Gastrocnemius medialis (tissue), 4 donors: ENCODE data around the gene MAP2K7. TPM values are rescaled to one million over a fixed set of nuclear protein-coding genes. Genes with fewer than 3 reads are reported as not detected.
"Not testable (repeated sequence)": the region's sequence is repeated elsewhere in the genome, so short reads cannot be mapped to it uniquely, and the experiment has no call there.

Experiments
- ATAC-seq, 2 donors: fragments of 150-250 bp; one replicate each; pipeline ENCODE4 v1.9.1; 2016
- DNase-seq, 2 donors: peaks; one replicate each; pipeline ENCODE4 v3.0.0-alpha.2; 2019
- H3K27ac ChIP-seq, 4 donors: fragments of 200-600 bp; sonication (generic); 1 replicate in 1 of 4; 2 replicates in 3 of 4; pipeline ENCODE4 v1.5.1; 2016 to 2018; ENCODE audit warnings: mild to moderate bottlenecking in 2 of 4, moderate library complexity in 1 of 4
- H3K27me3 ChIP-seq, 3 donors: fragments of 200-600 bp; sonication (generic) in 2 of 3; 1 replicate in 1 of 3; 2 replicates in 2 of 3; pipeline versions ENCODE4 v1.5.1 to v1.6.0; 2016 to 2019; ENCODE audit warnings: mild to moderate bottlenecking in 1 of 3, moderate library complexity in 1 of 3
- H3K36me3 ChIP-seq, 2 donors: fragments of 200-600 bp; sonication (generic) in 1 of 2; one replicate each; pipeline ENCODE4 v1.5.1; 2017 to 2018
- H3K4me1 ChIP-seq, 2 donors: fragments of 200-600 bp; sonication (generic) in 1 of 2; one replicate each; pipeline ENCODE4 v1.5.1; 2016 to 2017; ENCODE audit warnings: mild to moderate bottlenecking in 2 of 2
- H3K4me3 ChIP-seq, 4 donors: fragments of 200-600 bp; sonication (generic) in 3 of 4; 1 replicate in 1 of 4; 2 replicates in 3 of 4; pipeline ENCODE4 v1.5.1; 2016 to 2019; ENCODE audit warnings: mild to moderate bottlenecking in 2 of 4
- H3K9me3 ChIP-seq, 3 donors: fragments of 200-600 bp; sonication (generic) in 2 of 3; 1 replicate in 1 of 3; 2 replicates in 2 of 3; pipeline ENCODE4 v1.5.1; 2016 to 2019
- POLR2A ChIP-seq, 2 donors: fragments of 450-650 bp; IDR thresholded peaks; one replicate each; pipeline ENCODE4 v1.6.1; 2017; ENCODE audit warnings: antibody characterized with exemption in 2 of 2, mild to moderate bottlenecking in 2 of 2, moderate library complexity in 2 of 2
- in situ Hi-C, 4 donors: fragments of 200-750 bp; cut with MboI; loops; one replicate each; pipeline versions ENCODE4 v1.15.0 to v1.8.0; 2017; ENCODE audit warnings: low sequenced_read_pairs in 4 of 4
- intact Hi-C: fragments of 100-400 bp; cut with DNase I; formaldehyde crosslinking; loops from one replicate; pipeline ENCODE4 v1.15.1; 2023; ENCODE audit warnings: low total_unique reads
- total RNA-seq, 4 donors: library from RNA; depleted of rRNA; stranded (reverse); fragments of >200 nt; gene quantifications; one replicate each; pipeline versions ENCODE4 v1.1.0 to v1.2.3, GENCODE V29; 2016
- TF ChIP-seq, protein P1 (sequence below), 5 experiments: fragments of 450-650 bp in 3 of 5; fragments of 200-600 bp in 2 of 5; sonication (generic) in 2 of 5; IDR thresholded peaks in 4 of 5; conservative IDR thresholded peaks in 1 of 5; 1 replicate in 4 of 5; 2 replicates in 1 of 5; pipeline ENCODE4 v1.5.1; 2016 to 2019; ENCODE audit warnings: antibody characterized with exemption in 5 of 5, mild to moderate bottlenecking in 3 of 5, moderate library complexity in 3 of 5

MAP2K7 gene
- total RNA-seq, 4 donors from 2014 or later, result 17.7 to 41.7 (median 32.9) TPM

GRCh38 chr19:7953060-7953459 is 49.4 kb downstream of the MAP2K7 start:
- no peak overlapping the region for H3K27ac ChIP-seq
- H3K27me3 ChIP-seq, result no peaks in the 10 kb centered on the region
- no peaks in the 10 kb centered on the region for H3K9me3 ChIP-seq
- intact Hi-C loops (no loop called here), in situ Hi-C loops (no loop called here)
- H3K4me1 ChIP-seq, result peaks cover 14 to 17% of the 10 kb centered on the region in 2 donors
- H3K36me3 ChIP-seq, result no peaks in the 10 kb centered on the region
- TF ChIP-seq POLR2A (IDR thresholded peaks at IDR 0.05), result no peak
- TF ChIP-seq, protein P1, sequence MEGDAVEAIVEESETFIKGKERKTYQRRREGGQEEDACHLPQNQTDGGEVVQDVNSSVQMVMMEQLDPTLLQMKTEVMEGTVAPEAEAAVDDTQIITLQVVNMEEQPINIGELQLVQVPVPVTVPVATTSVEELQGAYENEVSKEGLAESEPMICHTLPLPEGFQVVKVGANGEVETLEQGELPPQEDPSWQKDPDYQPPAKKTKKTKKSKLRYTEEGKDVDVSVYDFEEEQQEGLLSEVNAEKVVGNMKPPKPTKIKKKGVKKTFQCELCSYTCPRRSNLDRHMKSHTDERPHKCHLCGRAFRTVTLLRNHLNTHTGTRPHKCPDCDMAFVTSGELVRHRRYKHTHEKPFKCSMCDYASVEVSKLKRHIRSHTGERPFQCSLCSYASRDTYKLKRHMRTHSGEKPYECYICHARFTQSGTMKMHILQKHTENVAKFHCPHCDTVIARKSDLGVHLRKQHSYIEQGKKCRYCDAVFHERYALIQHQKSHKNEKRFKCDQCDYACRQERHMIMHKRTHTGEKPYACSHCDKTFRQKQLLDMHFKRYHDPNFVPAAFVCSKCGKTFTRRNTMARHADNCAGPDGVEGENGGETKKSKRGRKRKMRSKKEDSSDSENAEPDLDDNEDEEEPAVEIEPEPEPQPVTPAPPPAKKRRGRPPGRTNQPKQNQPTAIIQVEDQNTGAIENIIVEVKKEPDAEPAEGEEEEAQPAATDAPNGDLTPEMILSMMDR (IDR thresholded peaks at IDR 0.05 in 4 of 5, conservative IDR thresholded peaks at IDR 0.05 in 1 of 5), result no peak
- H3K4me3 ChIP-seq, result no peak overlapping the region
- no peak for ATAC-seq
- no peak for DNase-seq

GRCh38 chr19:7953576-7953975 is 49.9 kb downstream of the MAP2K7 start:
- intact Hi-C loops (no loop called here), in situ Hi-C loops (no loop called here)
- H3K27ac ChIP-seq, result no peak overlapping the region

DNA sequence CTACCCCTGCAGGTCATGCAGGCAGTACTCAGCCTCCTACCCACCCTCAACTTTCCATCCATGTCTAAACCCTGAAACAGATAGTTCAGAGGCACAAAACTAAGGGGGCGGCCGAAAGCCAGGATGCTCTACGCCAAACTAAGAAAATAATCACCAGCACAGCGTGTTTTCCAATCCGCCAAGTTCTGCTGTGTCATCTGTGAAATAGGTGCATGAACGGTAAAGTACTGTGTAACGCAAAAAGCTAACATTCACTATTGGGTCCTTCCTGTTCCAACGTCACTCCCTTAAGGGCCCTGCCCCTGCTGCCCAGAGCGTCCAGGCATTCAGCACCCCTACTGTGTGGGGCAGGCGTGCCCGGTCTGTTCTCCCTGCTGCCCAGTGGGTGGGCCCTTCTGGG is 52.0 kb downstream of the MAP2K7 start:
- in situ Hi-C loops, result no loop called here
- TF ChIP-seq, protein P1 (IDR thresholded peaks at IDR 0.05 in 4 of 5, conservative IDR thresholded peaks at IDR 0.05 in 1 of 5), result no peak
- no peak for TF ChIP-seq POLR2A (IDR thresholded peaks at IDR 0.05)
- Histone ChIP-seq H3K4me1 (peaks cover 14 to 17% of the 10 kb centered on the region in 2 donors), H3K9me3 (no peaks in the 10 kb centered on the region), H3K27ac (no peak overlapping the region), H3K27me3 (no peaks in the 10 kb centered on the region), H3K36me3 (peaks cover 0 to 5% of the 10 kb centered on the region in 2 donors), H3K4me3 (no peak overlapping the region)
- DNase-seq (no peak), ATAC-seq (no peak)
- intact Hi-C loops, result no loop called here

More at GRCh38 chr19:7953576-7953975, 49.9 kb downstream of the MAP2K7 start:
- DNase-seq (no peak), ATAC-seq (no peak)
- Histone ChIP-seq H3K36me3 (no peaks in the 10 kb centered on the region), H3K4me1 (peaks cover 14 to 17% of the 10 kb centered on the region in 2 donors), H3K27me3 (no peaks in the 10 kb centered on the region), H3K4me3 (no peak overlapping the region), H3K9me3 (no peaks in the 10 kb centered on the region)
- TF ChIP-seq POLR2A (IDR thresholded peaks at IDR 0.05), result no peak
- TF ChIP-seq, protein P1 (IDR thresholded peaks at IDR 0.05 in 4 of 5, conservative IDR thresholded peaks at IDR 0.05 in 1 of 5), result no peak

GRCh38 chr19:7959211-7959610 is 55.5 kb downstream of the MAP2K7 start:
- H3K4me1 ChIP-seq, result no peaks in the 10 kb centered on the region
- H3K27me3 ChIP-seq, result no peaks in the 10 kb centered on the region
- peaks cover 0 to 35% of the 10 kb centered on the region in 2 donors for H3K36me3 ChIP-seq
- DNase-seq (no peak), ATAC-seq (no peak)
- no peaks in the 10 kb centered on the region for H3K9me3 ChIP-seq
- in situ Hi-C loops (no loop called here), intact Hi-C loops (no loop called here)
- H3K4me3 ChIP-seq, result no peak overlapping the region
- TF ChIP-seq, protein P1 (IDR thresholded peaks at IDR 0.05 in 4 of 5, conservative IDR thresholded peaks at IDR 0.05 in 1 of 5), result no peak
- TF ChIP-seq POLR2A (IDR thresholded peaks at IDR 0.05), result no peak
- no peak overlapping the region for H3K27ac ChIP-seq

DNA sequence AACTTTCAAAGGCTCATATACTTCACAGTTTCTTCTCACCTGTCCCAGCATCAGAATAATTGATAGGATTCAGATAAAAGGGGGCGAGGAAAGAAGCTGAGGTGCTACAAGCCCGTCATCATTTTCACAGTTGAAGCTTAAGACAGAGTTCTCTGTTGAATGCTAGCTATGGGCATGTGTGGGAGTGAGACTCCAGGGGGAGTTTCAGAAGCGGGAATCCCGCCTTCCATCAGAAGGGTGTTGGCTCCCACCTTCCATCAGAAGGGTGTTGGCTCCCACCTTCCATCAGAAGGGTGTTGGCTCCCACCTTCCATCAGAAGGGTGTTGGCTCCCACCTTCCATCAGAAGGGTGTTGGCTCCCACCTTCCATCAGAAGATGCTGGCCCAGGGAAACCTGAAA is 57.4 kb downstream of the MAP2K7 start:
- in situ Hi-C loops, H3K4me3 ChIP-seq, H3K27ac ChIP-seq, DNase-seq, intact Hi-C loops, ATAC-seq, H3K27me3 ChIP-seq, H3K9me3 ChIP-seq, H3K4me1 ChIP-seq: not testable (repeated sequence)
- H3K36me3 ChIP-seq, result peaks cover 0 to 41% of the 10 kb centered on the region in 2 donors
